Heart left ventricle (tissue), 16 donors: Measurements from ENCODE around the gene CHCHD5. TPM values are rescaled to one million over a fixed set of nuclear protein-coding genes. Genes with fewer than 3 reads are reported as not detected.
"Not testable (repeated sequence)": the region's sequence is repeated elsewhere in the genome, so short reads cannot be mapped to it uniquely, and the experiment has no call there.

Experiments
- ATAC-seq, 4 donors: fragments of 200-7000 bp; cut with Tn5 transposase; one replicate each; pipeline ENCODE4 v1.9.1; 2020 to 2022; ENCODE audit warnings: moderate library complexity in 4 of 4, mild to moderate bottlenecking in 3 of 4, moderate number of reproducible peaks in 1 of 4
- DNase-seq, 5 donors: peaks; one replicate each; pipeline ENCODE4 v3.0.0-alpha.2; 2020
- H3K27ac ChIP-seq, 12 donors: fragments of 200-600 bp; sonication (generic) in 4 of 12; one replicate each; pipeline versions ENCODE4 v1.5.0 to v1.8.0; 2016 to 2022; ENCODE audit warnings: mild to moderate bottlenecking in 2 of 12
- H3K27me3 ChIP-seq, 9 donors: fragments of 200-600 bp; sonication (generic) in 2 of 9; one replicate each; pipeline versions ENCODE4 v1.5.1 to v1.8.0; 2016 to 2022; ENCODE audit warnings: mild to moderate bottlenecking in 3 of 9
- H3K36me3 ChIP-seq, 9 donors: fragments of 200-600 bp; sonication (generic) in 2 of 9; one replicate each; pipeline versions ENCODE4 v1.5.0 to v1.8.0; 2018 to 2022; ENCODE audit warnings: mild to moderate bottlenecking in 2 of 9
- H3K4me1 ChIP-seq, 12 donors: fragments of 200-600 bp; sonication (generic) in 4 of 12; one replicate each; pipeline versions ENCODE4 v1.5.0 to v1.8.0; 2016 to 2022; ENCODE audit warnings: mild to moderate bottlenecking in 3 of 12
- H3K4me3 ChIP-seq, 12 donors: fragments of 200-600 bp; sonication (generic) in 4 of 12; one replicate each; pipeline versions ENCODE4 v1.5.0 to v1.8.0; 2017 to 2022; ENCODE audit warnings: mild to moderate bottlenecking in 9 of 12, moderate library complexity in 4 of 12
- H3K9me3 ChIP-seq, 12 donors: fragments of 200-600 bp; sonication (generic) in 4 of 12; one replicate each; pipeline versions ENCODE4 v1.5.0 to v1.8.0; 2016 to 2022; ENCODE audit warnings: mild to moderate bottlenecking in 1 of 12
- CTCF ChIP-seq, 12 donors: fragments of 200-600 bp; sonication (generic) in 4 of 12; IDR thresholded peaks; one replicate each; pipeline versions ENCODE4 v1.5.0 to v1.8.0; 2018 to 2022; ENCODE audit warnings: antibody characterized with exemption in 12 of 12, mild to moderate bottlenecking in 5 of 12
- POLR2A ChIP-seq, 2 donors: fragments of 450-650 bp; IDR thresholded peaks; one replicate each; pipeline ENCODE4 v1.6.1; 2017; ENCODE audit warnings: antibody characterized with exemption in 2 of 2, mild to moderate bottlenecking in 2 of 2, moderate library complexity in 2 of 2
- whole genome bisulfite sequencing, 4 donors: extraction: QIAGEN DNeasy Blood & Tissue Kit in 2 of 4; methylation state at CpG; one replicate each; pipeline versions ENCODE4 v1.1.5 to v1.1.7; 2013 to 2018; 5-methylcytosine and 5-hydroxymethylcytosine counted together
- intact Hi-C, 10 donors: fragments of 100-400 bp; cut with DNase I; formaldehyde crosslinking; loops; one replicate each; pipeline versions ENCODE4 v1.11.1 to v1.14.2; 2022
- long read RNA-seq, 3 donors: library from polyadenylated mRNA; unstranded; transcript quantifications; one replicate each; pipeline ENCODE4 v2.0.0, GENCODE V29; 2020 to 2021
- polyA plus RNA-seq, 2 donors: library from polyadenylated mRNA; stranded (reverse); fragments of 200-250 nt; gene quantifications; one replicate each; pipeline ENCODE4 v1.2.3, GENCODE V29; 2013
- total RNA-seq, 9 donors: library from RNA; depleted of rRNA in 2 of 9; stranded (reverse); fragments of >200 nt in 2 of 9; fragmentation: NEBNext Ultra II Directional in 3 of 9; extraction: Animal tissue kit (Norgen Biotek cat#: 25700) in 3 of 9; gene quantifications; one replicate each; pipeline versions ENCODE4 v1.1.0 to v1.2.4, GENCODE V29; 2016 to 2023
- donor health status: ischemic (EF 13 %, LVEDD 7.1; RV severe dilation, severe dysfunction).
- donor health status: healthy with polysubstance abuse.
- donor health status: DM: no; HTN: yes; CAD: no.
- donor health status: DM: no; HTN: no; CAD: no.
- donor health status: ischemic (EF 25% LVEDD 6.9; RV normal size, moderate dysfunction).
- donor health status: ischemic (EF 25% LVEDD 5.7; RV mildly dilated, moderate dysfunction).
- donor health status: healthy.
- donor health status: DM: yes; HTN: yes; CAD: no.
- donor health status: ischemic (EF 35%, LVEDD 5.7; RV mildly dilated, moderate dysfunction).
- donor health status: nonischemic (EF 11% LVEDD 7.7; RV severe dilation, severe dysfunction).
- donor health status: DM: yes; HTN: yes; CAD: no.
- donor health status: PGD.
- donor health status: ischemic (EF 29% LVEDD 5.4; RV normal size, mild dysfunction).
- donor health status: nonischemic (EF 23%, LVEDD 6.1; RV moderate dilation, normal function).

The CHCHD5 gene
- total RNA-seq (10 to 100 TPM; 18.6 to 26.2 (median 22.1) TPM), polyA plus RNA-seq (10 to 100 TPM; 23.6 to 32.2 TPM)
- long read RNA-seq, donor 1, transcript CHCHD5-201 (4 exons, 691 nt): major isoform, 8 of 17 reads
- long read RNA-seq, donor 1, partial matches to known transcripts: 1 of 17 reads
- long read RNA-seq, donor 1, other reads (novel, unspliced or antisense): 8 of 17 reads
- long read RNA-seq, donor 2, partial matches to known transcripts: 2 of 12 reads
- long read RNA-seq, donor 2, other reads (novel, unspliced or antisense): 6 of 12 reads
- long read RNA-seq, donor 3, partial matches to known transcripts: 1 of 9 reads
- long read RNA-seq, donor 3, other reads (novel, unspliced or antisense): 4 of 9 reads

- Histone ChIP-seq H3K4me1 (peaks cover 4 to 37% (median 18%) of the 10 kb centered on the region in 12 donors), H3K4me3 (peak within 1 kb of the TSS; percentile 59 to 82 (median 69)), H3K36me3 (peaks cover 0 to 32% (median 21%) of the 10 kb centered on the region in 9 donors), H3K9me3 (no peaks in the 10 kb centered on the region), H3K27ac (peak within 1 kb of the TSS; percentile 79 to 97 (median 92)), H3K27me3 (no peaks in the 10 kb centered on the region)
- 1 to 2% (median 1%) methylated on average over 50 to 54 of the region's 54 CpGs for WGBS, 4 donors
- intact Hi-C loops: loop anchor here in 7 of 10 donors (1.0 to 10.0 kb wide), 9 partner anchors 42 to 460 kb away; partner anchors contain the start of genes TTL (in 5 of the 7), POLR1B (in 3 of the 7), ZC3H6 (in 3 of the 7) and ZC3H8 (in 1 of the 7)
- peak in 11 of 12 donors; percentile 12 to 66 (median 39) for TF ChIP-seq CTCF (IDR thresholded peaks at IDR 0.05)
- TF ChIP-seq POLR2A (IDR thresholded peaks at IDR 0.05): peak in 1 of 2 donors; percentile 53
- ATAC-seq (peak; percentile 91 to 96 (median 94)), DNase-seq (peak; percentile 94 to 96 (median 95))
These were observed at the start of gene CHCHD5 for GRCh38 chr2:112584134-112584890. TSS of gene CHCHD5 (plus strand) at chr2:112584609. CDS start at chr2:112584648, 39 bp downstream.

DNA sequence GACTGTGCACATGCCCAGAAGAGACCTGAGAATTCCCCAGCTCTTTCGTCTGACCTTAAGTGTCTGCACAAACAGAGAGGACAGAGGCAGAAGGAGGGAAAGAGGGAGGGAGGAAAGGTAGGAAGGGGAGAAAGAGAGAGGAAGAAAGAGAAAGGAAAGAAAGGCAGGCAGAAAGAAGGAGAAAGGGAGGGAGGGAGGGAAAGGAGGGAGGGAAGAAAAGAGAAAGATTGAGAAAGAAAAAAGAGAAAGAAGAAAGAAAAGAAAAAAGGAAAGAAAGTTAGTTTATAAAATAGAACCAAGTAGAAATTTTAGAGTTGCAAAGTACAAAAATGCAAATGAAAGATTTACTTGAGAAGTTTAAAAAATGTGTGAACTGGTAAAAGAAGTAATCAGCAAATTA is 49.6 kb upstream of the CHCHD5 start:
- intact Hi-C loops: no loop called here
- Histone ChIP-seq H3K4me3 (no peak overlapping the region), H3K4me1 (no peaks in the 10 kb centered on the region), H3K27me3 (no peaks in the 10 kb centered on the region), H3K27ac (no peak overlapping the region), H3K36me3 (peaks cover 0 to 39% (median 29%) of the 10 kb centered on the region in 9 donors), H3K9me3 (no peaks in the 10 kb centered on the region)
- DNase-seq (no peak), ATAC-seq (no peak)
- WGBS, 4 donors: 26 to 82% (median 78%) methylated on average over 1 of the region's 1 CpG
- TF ChIP-seq CTCF (IDR thresholded peaks at IDR 0.05) (no peak), POLR2A (IDR thresholded peaks at IDR 0.05) (no peak)

- H3K4me3 ChIP-seq, intact Hi-C loops, H3K27ac ChIP-seq, ATAC-seq, H3K9me3 ChIP-seq, H3K27me3 ChIP-seq, H3K4me1 ChIP-seq, DNase-seq: not testable (repeated sequence)
- peaks cover 0 to 20% (median 14%) of the 10 kb centered on the region in 9 donors for H3K36me3 ChIP-seq
These were observed 47.7 kb upstream of the CHCHD5 start for GRCh38 chr2:112536665-112537064.

- Histone ChIP-seq H3K9me3 (no peaks in the 10 kb centered on the region), H3K4me1 (peaks cover 0 to 24% (median 12%) of the 10 kb centered on the region in 12 donors), H3K4me3 (no peak overlapping the region), H3K27me3 (no peaks in the 10 kb centered on the region), H3K36me3 (no peaks in the 10 kb centered on the region), H3K27ac (no peak overlapping the region)
- intact Hi-C loops: no loop called here
- DNase-seq (no peak), ATAC-seq (no peak)
- 64 to 71% (median 69%) methylated on average over 2 of the region's 2 CpGs for WGBS, 4 donors
- TF ChIP-seq POLR2A (IDR thresholded peaks at IDR 0.05) (no peak), CTCF (IDR thresholded peaks at IDR 0.05) (no peak)
These were observed 45.1 kb upstream of the CHCHD5 start for GRCh38 chr2:112539306-112539705.
